ENCODE data around the gene PVALB.

Gene PVALB

DNA sequence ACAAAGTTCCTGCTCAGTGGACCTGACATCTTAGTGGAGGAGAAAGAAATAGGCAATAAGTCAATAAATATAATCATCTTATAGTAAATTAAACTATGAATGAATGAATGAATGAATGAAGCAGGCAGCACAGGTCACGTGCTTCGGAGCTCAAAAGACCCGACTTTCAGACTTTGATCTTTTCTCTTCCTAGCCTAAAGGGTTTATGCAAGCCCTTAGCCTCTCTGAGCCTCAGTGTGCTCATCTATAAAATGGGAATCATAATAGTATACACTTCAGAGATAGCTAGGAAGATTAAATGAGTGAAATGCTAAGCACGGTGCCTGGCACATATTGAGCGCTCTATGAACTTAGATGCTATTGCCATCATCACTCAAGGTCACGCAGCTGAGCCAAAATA is 7.5 kb downstream of the PVALB start:
- DNase-seq = no peak

DNA sequence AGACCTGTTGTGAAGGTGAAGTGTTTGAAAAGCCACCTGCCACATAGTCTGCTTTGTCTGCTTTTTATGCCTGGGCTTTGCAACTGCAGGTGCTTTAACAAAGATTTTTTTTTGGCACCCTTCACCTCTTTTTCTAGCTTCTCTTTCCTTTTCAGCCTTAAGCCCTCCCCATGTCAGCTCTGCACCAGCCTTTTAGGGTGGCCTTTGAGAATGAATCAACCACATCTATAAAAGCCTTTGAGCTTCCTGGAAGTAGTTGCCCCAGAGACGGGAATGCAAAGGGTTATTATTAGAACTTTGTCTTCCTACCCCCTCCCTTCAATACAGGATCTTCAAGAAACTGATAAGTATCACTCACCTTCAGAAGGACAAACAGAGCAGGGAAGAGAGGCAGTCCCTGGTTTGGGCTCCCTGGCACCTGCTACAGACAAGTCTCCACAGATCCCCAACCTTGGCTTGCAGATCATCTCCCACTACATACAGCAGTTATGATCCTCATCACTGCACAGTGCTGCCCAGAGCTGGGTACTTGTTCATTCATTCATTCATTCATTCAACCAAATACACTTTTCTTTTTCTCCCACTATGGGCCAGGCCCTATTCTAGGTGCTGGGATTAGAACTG is 8.0 kb downstream of the PVALB start:
- no peak for DNase-seq

DNA sequence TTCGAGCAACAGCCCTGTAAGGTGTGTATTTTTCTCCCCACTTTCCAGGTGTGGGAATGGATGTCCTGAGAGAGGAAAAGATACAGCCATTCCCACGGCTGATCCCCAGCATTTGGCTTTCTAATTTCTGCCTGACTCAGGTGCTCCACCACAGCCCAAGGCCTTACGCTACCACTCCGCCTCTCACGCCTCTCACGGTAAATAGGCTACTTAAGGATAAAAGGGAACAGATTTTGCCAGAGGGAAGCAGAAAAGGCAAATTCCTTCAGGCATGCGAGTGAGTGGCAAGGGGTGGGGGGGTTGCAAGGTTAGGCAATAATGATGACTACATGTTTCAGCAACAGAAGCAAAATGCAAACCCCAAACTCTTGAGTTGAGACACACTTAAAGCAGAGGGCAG is 9.2 kb downstream of the PVALB start:
- no peak for DNase-seq

DNA sequence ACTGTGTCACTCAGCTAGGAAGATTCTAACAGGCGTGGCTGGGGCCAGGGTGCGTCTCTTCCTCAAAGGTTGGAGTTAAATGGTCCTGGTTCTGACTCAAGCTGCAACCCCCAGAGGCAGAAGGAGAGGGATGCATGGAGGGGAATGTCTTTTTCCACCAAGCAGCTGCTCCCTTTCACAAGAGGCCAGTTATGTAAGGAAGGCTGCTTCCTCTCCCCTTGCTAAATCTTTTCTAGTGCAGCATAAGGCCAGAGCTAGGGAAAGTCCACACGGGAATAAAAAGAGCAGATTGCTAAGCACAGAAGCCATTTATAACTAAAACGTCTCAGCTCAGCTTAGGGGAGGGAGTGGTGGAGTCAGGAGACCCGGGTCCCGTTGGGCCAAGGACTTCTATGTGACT is 10.0 kb downstream of the PVALB start:
- DNase-seq = no peak

DNA sequence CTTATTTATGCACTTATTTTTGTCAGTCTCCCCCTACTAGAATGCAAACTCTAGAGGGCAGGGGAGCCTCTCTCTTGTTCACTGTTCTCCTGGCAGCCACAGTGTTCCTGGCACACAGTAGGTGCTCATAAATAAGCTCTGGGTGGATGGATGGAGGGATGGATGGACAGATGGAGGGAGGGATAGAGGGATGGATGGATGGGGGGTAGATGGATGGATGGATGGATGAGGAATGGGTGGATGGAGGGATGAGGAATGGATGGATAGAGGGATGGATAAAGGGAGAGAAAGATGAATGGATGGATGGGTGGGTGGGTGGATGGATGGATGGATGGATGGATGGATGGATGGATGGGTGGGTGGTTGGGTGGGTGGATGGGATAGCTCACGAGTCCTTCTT is 13.5 kb downstream of the PVALB start:
- no peak for DNase-seq

DNA sequence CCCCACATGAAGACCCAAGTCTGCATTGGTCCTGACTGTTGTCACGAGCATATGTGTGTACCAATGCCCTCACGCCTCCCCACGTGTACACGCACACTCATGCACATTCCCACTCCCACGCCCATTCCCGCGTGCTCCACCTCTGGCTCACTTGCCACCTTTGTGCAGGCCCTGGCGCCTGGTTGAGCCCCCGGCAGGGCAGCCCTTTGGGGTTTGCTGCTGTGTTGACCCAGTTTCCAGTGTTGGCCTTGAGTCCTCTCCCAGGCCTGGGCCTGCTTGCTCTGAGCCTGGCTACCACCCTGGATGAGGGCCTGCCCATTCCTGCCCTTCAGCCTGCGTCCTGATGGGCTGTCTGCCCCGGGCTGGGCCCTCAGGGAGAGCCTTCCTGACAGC is 18.2 kb downstream of the PVALB start:
- DNase-seq = no peak

DNA sequence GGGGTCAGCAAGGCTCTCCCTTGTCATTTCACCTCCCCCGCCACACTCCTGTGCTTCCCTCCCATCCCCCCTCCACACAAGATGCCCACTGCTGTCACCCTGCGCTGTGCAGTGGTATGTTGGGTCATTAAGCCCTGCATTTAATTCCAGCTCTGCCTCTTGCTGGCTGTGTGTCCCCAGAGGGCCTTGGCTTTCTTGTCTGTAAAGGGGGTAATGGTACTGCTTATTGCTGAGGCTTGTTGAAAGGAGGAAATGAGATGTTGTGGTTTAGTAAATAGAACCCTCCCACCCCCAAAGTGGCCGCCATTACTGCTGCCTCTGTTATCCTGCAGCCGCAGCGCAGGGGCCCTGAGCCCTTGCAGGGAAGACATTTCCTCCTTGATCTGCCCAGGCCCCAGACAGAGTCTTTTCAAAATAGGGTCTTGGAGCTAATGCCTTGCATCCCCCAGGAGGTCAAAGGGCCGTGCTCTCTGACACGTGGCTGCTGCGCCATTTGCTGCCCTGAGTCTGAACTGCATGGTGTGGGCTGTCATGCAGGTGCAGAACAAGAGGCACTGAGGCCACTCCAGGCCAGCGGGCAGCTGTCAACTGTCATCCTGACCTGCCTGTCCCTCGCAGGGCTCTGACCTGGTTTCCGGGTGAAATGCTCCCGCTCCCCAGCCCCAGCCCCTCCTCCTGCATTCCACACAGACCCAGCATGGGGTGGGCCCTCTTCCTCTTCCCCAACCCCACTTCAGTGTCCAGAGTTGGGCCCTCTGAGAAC is 18.7 kb downstream of the PVALB start:
- no peak for DNase-seq

DNA sequence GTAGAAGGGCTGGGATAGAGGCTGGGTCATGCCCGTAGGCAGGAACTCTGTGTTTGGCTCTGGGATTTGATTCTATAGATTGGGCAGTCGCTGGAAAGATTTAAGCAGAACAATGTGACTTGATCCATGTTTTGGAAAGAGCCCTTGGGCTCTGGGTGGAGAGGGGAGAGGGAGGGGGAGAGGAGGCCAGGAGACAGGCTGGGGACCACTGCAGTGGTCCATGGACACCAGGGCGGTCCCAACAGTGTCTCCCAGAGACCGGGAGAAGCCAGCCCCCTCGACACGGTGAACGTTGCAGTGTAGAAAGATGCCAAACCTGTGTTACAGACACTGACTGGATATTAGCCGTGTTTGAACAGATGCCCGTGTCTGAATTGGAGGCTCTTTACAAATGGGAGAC is 19.5 kb downstream of the PVALB start:
- no peak for DNase-seq

DNA sequence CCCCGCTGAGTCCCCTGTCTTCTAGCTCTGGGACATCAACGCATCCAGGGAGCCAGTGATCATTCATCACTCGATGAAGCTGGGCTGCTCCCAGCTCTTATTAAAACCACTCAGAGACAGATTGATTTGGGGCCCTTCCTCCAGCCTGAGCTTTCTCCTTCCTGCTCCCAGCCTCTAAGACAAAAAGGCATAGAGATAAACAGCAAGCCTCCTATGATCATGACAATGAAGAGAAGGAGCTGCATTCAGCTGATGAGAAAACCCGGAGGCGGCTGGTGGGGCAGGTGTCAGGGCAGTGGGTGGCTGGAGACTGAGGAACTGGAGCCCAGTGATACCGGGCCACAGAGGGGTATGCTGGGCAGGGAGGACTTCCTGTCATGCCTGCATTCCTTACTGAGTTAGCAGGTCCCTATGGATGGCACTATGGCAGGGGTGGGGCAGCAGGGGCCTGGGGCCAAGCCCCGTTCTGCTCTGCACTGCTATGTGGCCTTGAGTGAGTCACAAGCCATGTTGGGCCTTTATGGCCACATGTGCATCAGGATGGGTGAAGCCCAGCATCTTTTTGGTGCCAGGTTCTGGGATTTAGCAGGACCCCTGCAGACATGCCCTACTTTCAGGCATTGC is 20.2 kb downstream of the PVALB start:
- no peak for DNase-seq

DNA sequence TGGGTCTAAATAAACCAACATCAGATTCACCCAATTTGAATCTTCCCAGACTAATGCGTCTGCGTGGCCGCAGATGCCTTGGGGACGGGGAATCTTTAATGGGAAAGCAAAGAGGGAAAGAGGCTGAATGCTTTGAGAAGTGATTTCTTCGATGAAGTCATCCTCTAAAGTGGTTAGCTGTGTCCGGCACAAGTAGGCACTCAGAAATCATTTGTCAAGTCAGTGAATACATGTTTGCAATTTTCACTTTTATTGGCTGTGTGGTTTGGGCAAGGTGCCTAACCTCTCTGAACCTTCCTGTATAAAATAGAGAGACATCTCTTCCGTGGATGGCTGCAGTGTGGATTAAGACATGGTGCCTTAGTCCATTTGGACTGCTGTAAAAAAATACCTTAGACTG is 21.2 kb downstream of the PVALB start:
- no peak for DNase-seq

DNA sequence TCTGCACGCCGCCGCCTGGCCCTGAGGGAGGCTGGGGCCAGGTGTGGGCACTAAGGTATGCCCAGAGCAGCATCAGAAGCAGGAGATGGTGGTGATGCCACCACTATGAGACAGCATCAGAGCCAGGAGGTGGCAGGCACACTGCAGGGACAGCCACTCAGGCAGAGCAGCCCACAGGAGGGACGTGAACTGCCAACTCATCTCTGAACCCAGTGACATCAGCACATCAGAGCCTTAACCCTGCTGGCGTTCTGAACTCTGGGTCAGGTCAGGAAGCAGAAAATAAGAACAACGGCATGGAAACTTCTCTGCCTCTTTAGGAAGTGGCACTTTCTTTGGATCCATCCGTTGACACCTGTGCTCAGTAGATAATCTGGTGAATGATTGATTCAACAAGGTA is 26.2 kb downstream of the PVALB start:
- no peak for DNase-seq

DNA sequence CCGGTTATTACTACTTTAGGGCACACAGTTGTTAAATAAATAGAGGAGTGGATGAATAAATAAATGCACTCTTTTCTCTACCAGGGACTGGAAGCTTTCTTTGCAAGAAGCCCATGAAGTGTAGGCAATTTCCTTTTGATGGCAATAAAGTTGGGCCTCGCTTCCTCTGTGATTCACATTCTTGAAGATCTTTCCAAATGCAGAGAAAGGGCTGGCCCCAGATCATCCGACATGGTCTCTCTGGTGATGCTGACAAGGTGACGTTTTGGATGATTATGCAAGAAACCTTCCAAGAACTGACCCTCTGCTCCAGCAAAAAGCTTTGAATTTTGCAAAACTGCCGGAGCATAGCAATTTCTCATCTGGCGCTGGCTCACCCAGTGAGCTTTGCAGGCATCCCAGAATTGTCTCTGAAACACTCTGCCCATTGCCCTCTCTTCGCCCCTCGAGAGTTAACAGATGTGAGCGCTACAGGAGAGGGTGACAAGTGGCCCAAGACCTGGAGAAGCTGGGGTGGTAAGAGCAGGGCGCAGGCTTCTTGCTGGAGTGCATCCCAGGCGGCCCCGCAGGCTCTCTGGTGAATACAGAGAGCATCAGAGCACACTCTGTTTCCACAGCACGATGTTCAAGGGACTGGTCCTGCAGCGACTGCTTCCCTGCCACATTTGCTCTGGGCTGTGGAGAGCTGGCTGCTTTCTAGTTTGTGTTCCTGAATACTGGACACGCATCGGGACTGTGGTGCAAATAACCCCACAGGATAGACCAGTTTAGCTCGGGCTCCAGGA is 29.4 kb downstream of the PVALB start:
- no peak for DNase-seq

DNA sequence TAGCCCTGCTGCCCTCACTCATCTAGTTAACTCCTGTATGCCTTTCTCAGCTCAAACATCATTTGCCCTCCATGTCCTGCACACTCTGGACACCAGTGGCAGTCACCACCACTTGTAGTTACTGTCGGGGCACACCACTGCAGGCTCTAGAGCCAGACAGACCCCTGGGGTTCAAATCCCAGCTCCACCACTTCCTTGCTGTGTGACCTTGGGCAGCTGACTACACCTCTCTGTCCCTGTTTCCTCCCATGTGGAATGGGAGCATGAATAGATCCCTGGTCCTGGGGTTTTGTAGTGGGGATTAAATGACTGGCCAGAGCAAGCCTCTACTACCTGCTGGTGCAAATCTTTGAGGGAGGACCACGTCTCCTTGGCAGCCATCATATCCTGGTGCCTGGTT is 33.1 kb downstream of the PVALB start:
- no peak for DNase-seq

DNA sequence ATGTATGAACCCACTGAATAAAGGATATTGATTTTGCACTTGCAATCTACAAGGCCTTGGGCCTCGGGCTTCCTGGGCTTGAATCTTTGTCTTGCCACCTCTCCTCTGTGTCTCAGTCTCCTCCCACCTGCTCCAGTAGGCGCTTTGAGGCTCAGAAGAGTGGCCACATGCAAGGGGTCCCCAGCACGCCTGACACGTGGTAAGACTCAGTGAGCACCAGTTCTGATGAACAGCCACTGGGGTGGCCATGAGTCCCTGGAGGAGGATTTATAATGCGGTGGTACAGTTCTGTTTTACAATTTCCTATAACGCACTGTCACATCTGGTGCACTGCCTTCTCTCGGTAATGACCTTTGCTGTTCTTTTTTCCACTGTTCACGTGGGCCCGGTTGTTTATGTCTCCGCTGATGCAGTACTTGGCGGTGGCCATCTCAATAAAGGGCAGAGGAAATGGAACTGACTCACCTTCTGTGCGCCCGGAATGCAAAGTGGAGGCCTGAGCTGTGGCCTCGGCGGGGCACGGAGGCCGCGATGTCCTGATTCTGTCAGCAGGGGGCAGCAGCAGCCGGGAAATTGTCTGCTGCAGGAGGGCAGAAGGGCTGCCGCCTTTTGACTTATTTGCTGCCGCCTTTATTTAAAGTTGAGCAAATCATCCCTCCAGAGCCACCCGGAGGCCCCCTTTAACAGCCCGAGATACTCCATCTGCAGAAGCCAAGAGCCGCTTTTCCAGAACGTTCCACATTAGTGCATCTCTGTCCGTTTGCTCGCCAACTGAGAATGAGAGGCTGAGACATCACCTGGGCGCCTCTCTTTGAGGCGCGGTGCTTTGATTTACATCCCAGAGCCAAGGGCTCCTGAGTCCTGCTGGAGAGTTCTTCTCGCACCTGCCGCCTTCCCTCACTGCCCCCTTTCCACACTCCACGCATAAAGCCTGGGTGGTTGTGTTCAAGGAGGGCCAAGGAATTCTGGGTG is 34.9 kb downstream of the PVALB start:
- DNase-seq = peak; percentile 12

DNA sequence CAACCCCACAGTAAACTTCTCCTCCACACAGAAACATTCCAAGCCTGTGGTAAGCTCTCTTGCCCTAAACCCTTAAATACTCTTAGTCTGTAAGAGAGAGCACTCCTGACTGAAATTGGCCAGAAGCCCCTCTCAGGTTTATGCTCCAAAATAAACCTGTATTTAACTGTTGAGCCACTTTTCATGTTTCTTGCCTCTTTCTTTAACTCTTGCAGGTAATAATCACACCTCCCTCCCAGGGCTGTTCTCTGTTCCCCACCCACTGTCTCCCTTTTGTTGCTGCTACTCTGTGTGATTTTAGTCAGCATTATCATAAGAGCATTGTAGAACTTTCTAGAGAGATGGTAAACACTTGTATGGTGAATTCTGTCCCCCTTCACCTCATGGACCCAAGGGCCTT is 38.8 kb downstream of the PVALB start:
- no peak for DNase-seq

DNA sequence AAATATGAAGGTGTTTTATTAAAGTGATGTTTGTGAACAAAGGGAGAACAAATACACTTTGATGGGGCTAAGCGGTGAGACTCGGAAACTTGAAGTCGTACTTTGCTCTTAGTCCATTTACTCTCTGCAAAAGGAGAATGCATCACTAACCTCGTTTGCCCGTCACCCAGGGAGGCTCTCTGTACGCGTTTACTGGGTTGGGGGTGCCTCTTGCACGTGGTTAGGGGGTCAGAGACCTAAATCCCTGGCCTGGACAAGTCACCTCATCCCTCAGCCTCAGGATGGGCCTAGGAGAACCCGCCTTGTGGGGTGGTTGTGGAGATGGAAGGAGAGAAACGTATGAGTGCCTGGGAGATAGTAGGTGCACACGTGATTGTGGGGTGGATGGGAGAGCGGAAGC is 40.1 kb downstream of the PVALB start:
- DNase-seq = no peak

DNA sequence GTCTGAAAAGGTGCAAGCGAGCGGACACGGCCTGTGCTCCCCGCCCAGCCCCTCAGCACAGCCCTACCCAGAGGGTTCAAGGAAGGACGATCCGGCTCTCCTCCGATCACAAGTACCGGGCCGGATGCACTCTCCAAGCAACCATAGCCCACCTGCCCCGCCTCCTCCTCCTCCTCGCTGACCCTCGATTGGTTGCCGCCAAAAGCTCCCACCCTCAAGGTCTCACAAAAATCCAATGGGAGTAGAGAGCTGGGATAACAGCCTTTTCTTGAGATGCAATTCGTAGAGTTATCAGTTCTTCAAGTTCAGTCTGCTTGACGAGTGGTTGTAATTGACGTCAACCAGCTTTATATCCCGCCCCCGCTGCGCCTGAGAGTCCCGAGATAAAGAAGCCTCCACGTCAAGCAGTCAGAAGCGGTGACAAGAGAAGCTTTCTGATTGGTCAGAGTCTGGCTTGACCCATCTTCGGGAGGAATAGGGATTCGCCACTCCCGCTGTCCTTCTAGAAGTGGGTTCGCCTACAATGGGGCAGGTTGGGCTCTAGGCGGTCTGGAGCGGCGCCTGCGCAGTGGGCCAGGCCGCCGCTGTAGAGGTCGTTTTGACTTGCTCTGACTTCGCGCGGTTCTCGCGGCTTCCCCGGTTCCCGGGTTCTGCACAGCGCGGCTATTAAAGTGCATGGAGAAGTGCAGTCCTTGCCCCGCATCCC is 40.7 kb downstream of the PVALB start, which contains the start of gene IFT27:
IFT27 (minus strand) TSS at position 156 of the 706 bp plus-strand sequence. CDS start 412 bp downstream, outside the sequence.
- peak; percentile 88 for DNase-seq

DNA sequence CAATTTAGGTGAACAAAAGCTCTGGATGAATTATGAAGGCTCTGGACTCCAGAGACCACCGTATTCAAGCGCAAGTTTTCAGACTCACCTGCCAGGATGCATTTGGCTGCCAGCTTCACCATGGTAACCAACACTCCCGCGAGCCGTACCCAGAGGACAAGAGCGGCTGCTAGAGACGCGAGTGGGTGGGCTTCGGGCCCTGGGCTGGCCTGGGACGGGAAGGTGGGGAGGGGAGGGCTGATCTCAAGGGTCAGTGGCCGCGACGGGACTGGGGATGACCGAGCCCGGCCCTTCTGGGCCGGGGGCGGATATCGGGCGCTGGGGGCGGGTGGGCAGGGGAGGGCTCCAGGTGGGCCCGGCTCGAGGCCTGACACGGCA is 41.3 kb downstream of the PVALB start:
- DNase-seq = no peak

DNA sequence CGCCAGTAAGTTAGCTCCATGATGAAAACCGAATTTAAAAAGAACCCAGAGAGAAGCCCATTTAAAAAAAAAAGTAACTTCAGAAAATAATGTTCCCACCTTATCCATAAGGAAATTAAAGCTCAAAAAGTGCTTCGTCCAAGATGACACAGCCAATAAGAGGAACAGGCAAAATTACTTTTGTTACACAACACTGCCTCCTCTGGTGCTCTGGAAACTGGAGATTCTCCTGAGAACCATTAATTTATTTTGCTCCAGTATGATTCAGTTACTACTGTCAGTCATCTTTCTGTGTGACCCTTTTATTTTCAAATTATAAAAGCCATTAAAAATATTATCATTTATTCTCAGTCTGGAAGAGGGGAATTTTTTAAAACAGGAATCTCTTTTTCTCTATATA is 42.9 kb downstream of the PVALB start:
- DNase-seq = no peak

DNA sequence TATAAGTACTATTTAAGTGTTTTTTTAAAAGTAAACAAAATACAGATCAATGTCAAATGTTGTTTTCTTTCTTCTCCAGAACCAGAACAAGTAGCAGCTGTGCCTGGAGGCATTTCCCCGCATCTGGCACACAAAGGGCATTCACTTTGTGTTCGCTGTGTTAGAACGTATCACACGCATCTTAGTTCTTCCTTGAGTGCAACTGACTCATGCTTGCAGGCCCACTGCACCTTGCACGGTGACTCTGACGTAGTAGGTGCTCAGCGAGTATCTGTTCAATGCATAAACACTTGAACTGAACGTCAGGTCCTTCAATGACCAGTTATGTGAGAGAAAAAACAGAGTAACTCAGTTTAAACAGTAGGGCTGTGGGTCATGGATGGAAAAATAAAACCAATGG is 44.4 kb downstream of the PVALB start:
- no peak for DNase-seq

DNA sequence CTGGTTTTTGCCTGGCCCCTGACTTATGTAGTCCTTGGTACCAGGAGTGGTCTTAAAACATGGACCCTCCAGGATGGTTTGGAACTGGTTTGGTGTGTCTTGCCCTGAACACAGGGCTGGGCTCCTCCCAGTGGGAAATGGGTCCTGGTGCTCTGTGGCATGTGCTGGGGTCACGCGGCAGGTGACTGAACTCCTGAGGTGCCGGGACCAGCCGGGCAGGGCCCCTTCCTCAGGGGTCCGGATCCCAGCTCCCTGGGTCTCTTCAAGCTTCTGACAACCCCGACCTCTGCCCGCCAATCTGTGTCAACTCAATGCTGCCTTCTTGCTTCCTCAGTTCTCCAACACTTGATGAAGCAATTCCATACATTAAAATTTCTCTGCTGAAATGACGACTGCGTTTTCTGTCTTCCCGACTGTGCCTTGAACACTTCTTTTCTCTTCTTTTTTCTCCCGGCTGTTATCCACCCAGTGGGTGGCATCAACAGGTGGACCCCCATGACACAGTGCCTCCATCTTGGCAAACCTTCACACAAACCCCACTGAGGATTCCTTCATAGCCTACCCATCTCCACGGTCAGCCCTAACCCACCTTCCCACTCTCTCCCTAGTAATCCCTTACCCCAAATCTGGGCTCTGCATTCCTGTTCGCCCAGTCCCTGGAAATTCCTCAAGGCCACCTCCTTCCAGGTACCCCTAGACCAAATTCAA is 45.3 kb downstream of the PVALB start:
- no peak for DNase-seq
